ENCODE data around the gene IPO13.

The IPO13 gene

DNA sequence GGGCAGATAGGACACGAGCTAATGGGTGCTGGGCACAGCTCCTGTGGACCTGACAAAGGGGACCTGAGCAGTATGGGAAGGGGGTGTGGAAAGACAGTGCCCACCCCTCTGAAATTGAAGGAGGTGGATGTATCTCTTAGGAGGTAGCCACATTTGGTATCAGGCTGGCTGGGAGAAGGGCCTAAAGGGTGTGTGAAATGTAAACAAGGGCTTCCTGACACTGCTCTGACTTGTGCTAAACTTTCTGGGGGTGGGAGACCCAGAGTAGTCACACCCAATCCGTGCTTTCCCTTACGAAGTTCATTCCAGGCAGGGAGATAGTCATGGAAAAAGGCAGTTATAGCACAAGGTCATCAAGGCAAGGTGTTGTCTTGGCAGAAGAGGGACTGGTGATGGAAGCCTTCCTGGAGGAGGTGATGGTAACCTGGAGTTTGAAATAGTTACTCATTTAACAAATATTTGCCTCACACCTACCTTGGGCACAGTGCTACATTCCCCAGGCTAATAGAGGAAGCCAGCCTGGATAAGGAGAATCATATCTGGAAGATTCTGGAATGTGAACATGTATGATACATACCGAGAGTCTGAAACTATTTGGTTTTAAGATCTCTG lies 39.3 kb downstream of the IPO13 start:
- Histone ChIP-seq H3K36me3 (ENCODE audit: control insufficient read depth, insufficient read depth, low read length) (peaks cover 5% of the 10 kb centered on the region), H4K5ac (ENCODE audit: low read length) (no peak overlapping the region), H3K4ac (ENCODE audit: low read depth, low read length) (no peak overlapping the region), H3K4me1 (ENCODE audit: control insufficient read depth, low read depth, low read length) (no peaks in the 10 kb centered on the region), H3K27me3 (ENCODE audit: insufficient read depth, low read length, poor library complexity) (no peaks in the 10 kb centered on the region), H2BK120ac (ENCODE audit: low read depth, low read length) (no peak overlapping the region), H3K56ac (ENCODE audit: low read length) (no peak overlapping the region), H3K9ac (ENCODE audit: low read length) (no peak overlapping the region), H2BK5ac (ENCODE audit: low read length) (no peak overlapping the region), H3K18ac (ENCODE audit: low read length) (no peak overlapping the region), H4K8ac (ENCODE audit: low read depth, low read length) (no peak overlapping the region), H3K4me2 (ENCODE audit: low read length) (no peak overlapping the region), H3K27ac (ENCODE audit: low read depth, low read length) (no peak overlapping the region), H2BK15ac (replicated peaks; ENCODE audit: low read depth) (no peak overlapping the region), H3K4me3 (ENCODE audit: low read length) (no peak overlapping the region), H3K79me2 (ENCODE audit: control insufficient read depth, insufficient read depth, low read length) (no peaks in the 10 kb centered on the region), H3K79me1 (ENCODE audit: low read length) (peaks cover 12% of the 10 kb centered on the region), H2AK5ac (ENCODE audit: low read length) (no peak overlapping the region), H3K23ac (ENCODE audit: low read length) (no peak overlapping the region)
- no peak for DNase-seq
- WGBS (ENCODE audit: extremely low coverage, insufficient coverage, low lambda C conversion rate), result no CpG with 5 or more reads among the region's 4 CpGs

DNA sequence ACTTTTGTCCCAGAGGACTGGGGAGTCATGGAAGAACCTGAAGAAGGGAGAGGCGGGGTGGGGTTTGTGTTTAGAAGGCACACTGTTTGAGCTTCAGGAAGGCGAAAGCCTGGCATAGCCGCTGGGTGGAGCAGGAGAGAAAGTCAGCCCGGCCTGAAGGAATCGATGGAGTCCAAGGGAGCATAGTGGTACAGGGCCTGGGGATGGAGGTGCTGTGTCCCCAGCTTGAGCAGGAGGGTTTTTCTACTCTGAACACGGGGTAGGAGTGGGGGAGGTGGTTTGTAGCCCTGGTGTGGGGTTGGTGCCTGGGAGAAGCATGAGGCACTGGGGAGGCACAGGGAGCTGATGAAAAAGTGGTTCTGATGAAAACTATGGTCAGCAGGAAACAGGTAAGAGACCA lies 40.0 kb downstream of the IPO13 start:
- Histone ChIP-seq H2AK5ac (ENCODE audit: low read length) (no peak overlapping the region), H3K4ac (ENCODE audit: low read depth, low read length) (no peak overlapping the region), H3K27me3 (ENCODE audit: insufficient read depth, low read length, poor library complexity) (no peaks in the 10 kb centered on the region), H3K4me2 (ENCODE audit: low read length) (no peak overlapping the region), H4K5ac (ENCODE audit: low read length) (no peak overlapping the region), H3K79me2 (ENCODE audit: control insufficient read depth, insufficient read depth, low read length) (no peaks in the 10 kb centered on the region), H3K4me1 (ENCODE audit: control insufficient read depth, low read depth, low read length) (no peaks in the 10 kb centered on the region), H2BK5ac (ENCODE audit: low read length) (no peak overlapping the region), H3K56ac (ENCODE audit: low read length) (no peak overlapping the region), H3K27ac (ENCODE audit: low read depth, low read length) (no peak overlapping the region), H3K9ac (ENCODE audit: low read length) (no peak overlapping the region), H3K4me3 (ENCODE audit: low read length) (no peak overlapping the region), H2BK120ac (ENCODE audit: low read depth, low read length) (no peak overlapping the region), H3K23ac (ENCODE audit: low read length) (no peak overlapping the region), H2BK15ac (replicated peaks; ENCODE audit: low read depth) (no peak overlapping the region), H4K8ac (ENCODE audit: low read depth, low read length) (no peak overlapping the region), H3K18ac (ENCODE audit: low read length) (no peak overlapping the region), H3K79me1 (ENCODE audit: low read length) (peaks cover 11% of the 10 kb centered on the region), H3K36me3 (ENCODE audit: control insufficient read depth, insufficient read depth, low read length) (peaks cover 5% of the 10 kb centered on the region)
- DNase-seq, result no peak
- WGBS (ENCODE audit: extremely low coverage, insufficient coverage, low lambda C conversion rate), result no CpG with 5 or more reads among the region's 6 CpGs

DNA sequence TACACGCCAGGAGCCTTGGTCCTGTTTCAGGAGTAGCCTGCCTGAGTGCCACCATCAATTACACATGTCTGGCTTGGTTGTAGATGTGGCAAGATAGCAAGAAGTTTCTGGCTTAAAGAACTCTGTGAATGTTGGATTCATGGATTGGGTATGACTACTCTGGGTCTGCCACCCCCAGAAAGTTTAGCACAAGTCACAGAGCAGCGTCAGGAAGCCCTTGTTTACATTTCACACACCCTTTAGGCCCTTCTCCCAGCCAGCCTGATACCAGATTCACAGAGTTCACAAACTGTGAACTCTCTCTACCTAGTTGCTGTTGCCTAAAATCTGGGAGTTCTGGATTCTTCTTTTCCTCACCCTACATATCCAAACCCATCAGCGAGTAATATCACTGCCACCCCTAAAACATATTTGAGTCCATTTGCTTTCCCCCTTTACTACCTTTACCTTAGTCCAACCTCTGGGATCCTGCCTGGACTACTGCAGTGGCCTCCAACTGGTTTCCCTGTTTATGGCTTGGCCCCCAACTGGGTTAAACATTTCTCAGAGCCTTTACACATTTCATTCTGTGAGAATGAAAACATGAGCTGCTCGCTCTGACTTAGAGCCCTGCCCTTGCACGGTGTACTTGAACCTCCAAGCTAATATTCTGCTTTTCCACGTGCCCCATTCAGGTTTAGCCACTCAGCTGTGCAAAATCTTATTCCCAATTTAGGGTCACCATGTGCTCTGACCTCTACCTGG lies 40.6 kb downstream of the IPO13 start:
- Histone ChIP-seq H3K4me2 (ENCODE audit: low read length) (no peak overlapping the region), H2AK5ac (ENCODE audit: low read length) (no peak overlapping the region), H2BK120ac (ENCODE audit: low read depth, low read length) (no peak overlapping the region), H3K27me3 (ENCODE audit: insufficient read depth, low read length, poor library complexity) (no peaks in the 10 kb centered on the region), H3K4ac (ENCODE audit: low read depth, low read length) (no peak overlapping the region), H3K18ac (ENCODE audit: low read length) (no peak overlapping the region), H3K79me1 (ENCODE audit: low read length) (peaks cover 8% of the 10 kb centered on the region), H3K36me3 (ENCODE audit: control insufficient read depth, insufficient read depth, low read length) (peaks cover 5% of the 10 kb centered on the region), H3K23ac (ENCODE audit: low read length) (no peak overlapping the region), H3K4me3 (ENCODE audit: low read length) (no peak overlapping the region), H4K5ac (ENCODE audit: low read length) (no peak overlapping the region), H3K79me2 (ENCODE audit: control insufficient read depth, insufficient read depth, low read length) (no peaks in the 10 kb centered on the region), H3K4me1 (ENCODE audit: control insufficient read depth, low read depth, low read length) (no peaks in the 10 kb centered on the region), H3K9ac (ENCODE audit: low read length) (no peak overlapping the region), H2BK15ac (replicated peaks; ENCODE audit: low read depth) (no peak overlapping the region), H3K27ac (ENCODE audit: low read depth, low read length) (no peak overlapping the region), H2BK5ac (ENCODE audit: low read length) (no peak overlapping the region), H4K8ac (ENCODE audit: low read depth, low read length) (no peak overlapping the region), H3K56ac (ENCODE audit: low read length) (no peak overlapping the region)
- no peak for DNase-seq
- WGBS (ENCODE audit: extremely low coverage, insufficient coverage, low lambda C conversion rate), result no CpG with 5 or more reads among the region's 6 CpGs

DNA sequence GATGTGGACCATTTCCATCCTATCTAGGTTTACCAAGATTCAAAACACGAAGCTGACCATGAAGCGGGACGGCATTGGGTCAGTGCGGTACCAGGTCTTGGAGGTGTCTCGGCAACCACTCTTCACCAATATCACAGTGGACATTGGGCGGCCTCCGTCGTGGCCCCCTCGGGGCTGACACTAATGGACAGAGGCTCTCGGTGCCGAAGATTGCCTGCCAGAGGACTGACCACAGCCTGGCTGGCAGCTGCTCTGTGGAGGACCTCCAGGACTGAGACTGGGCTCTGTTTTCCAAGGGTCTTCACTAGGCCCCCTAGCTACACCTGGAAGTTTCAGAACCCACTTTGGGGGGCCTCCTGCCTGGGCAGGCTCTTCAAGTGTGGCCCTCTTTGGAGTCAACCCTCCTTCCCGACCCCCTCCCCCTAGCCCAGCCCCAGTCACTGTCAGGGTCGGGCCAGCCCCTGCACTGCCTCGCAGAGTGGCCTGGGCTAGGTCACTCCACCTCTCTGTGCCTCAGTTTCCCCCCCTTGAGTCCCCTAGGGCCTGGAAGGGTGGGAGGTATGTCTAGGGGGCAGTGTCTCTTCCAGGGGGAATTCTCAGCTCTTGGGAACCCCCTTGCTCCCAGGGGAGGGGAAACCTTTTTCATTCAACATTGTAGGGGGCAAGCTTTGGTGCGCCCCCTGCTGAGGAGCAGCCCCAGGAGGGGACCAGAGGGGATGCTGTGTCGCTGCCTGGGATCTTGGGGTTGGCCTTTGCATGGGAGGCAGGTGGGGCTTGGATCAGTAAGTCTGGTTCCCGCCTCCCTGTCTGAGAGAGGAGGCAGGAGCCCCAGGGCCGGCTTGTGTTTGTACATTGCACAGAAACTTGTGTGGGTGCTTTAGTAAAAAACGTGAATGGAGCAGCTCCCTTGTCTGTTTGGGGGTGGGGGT lies 43.8 kb downstream of the IPO13 start:
- peaks cover 3% of the 10 kb centered on the region for H3K36me3 ChIP-seq (ENCODE audit: control insufficient read depth, insufficient read depth, low read length)
- H3K79me1 ChIP-seq (ENCODE audit: low read length), result no peaks in the 10 kb centered on the region
- no peak overlapping the region for H3K4ac ChIP-seq (ENCODE audit: low read depth, low read length)
- H3K23ac ChIP-seq (ENCODE audit: low read length), result no peak overlapping the region
- H2AK5ac ChIP-seq (ENCODE audit: low read length), result no peak overlapping the region
- peak overlapping the region; percentile 13 for H3K27ac ChIP-seq (ENCODE audit: low read depth, low read length)
- H2BK5ac ChIP-seq (ENCODE audit: low read length), result no peak overlapping the region
- DNase-seq, result no peak
- H4K8ac ChIP-seq (ENCODE audit: low read depth, low read length), result no peak overlapping the region
- no peaks in the 10 kb centered on the region for H3K4me1 ChIP-seq (ENCODE audit: control insufficient read depth, low read depth, low read length)
- no peak overlapping the region for H4K5ac ChIP-seq (ENCODE audit: low read length)
- no peak overlapping the region for H2BK120ac ChIP-seq (ENCODE audit: low read depth, low read length)
- no peak overlapping the region for H2BK15ac ChIP-seq (replicated peaks; ENCODE audit: low read depth)
- H3K18ac ChIP-seq (ENCODE audit: low read length), result no peak overlapping the region
- H3K79me2 ChIP-seq (ENCODE audit: control insufficient read depth, insufficient read depth, low read length), result no peaks in the 10 kb centered on the region
- H3K9ac ChIP-seq (ENCODE audit: low read length), result peak overlapping the region; percentile 92
- peak overlapping the region; percentile 98 for H3K56ac ChIP-seq (ENCODE audit: low read length)
- WGBS (ENCODE audit: extremely low coverage, insufficient coverage, low lambda C conversion rate), result no CpG with 5 or more reads among the region's 19 CpGs
- H3K27me3 ChIP-seq (ENCODE audit: insufficient read depth, low read length, poor library complexity), result no peaks in the 10 kb centered on the region
- peak overlapping the region; percentile 83 for H3K4me2 ChIP-seq (ENCODE audit: low read length)
- no peak overlapping the region for H3K4me3 ChIP-seq (ENCODE audit: low read length)

DNA sequence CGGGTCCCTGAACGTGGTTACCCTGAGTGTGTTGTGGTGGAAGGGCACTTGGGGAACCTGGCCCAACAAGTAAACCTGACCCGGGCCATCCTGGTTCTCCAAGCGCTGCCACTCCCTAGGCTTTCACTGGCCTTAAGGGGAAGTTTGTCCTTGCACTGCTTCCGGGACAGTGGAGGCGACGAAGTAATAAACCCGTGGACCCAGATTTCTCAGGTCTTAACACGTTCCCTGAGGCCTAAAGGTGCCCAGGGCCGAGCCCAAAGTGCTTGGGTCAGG lies 44.4 kb downstream of the IPO13 start:
- DNase-seq, result no peak
- no CpG with 5 or more reads among the region's 10 CpGs for WGBS (ENCODE audit: extremely low coverage, insufficient coverage, low lambda C conversion rate)

More for the DNA sequence above, 44.4 kb downstream of the IPO13 start:
- Histone ChIP-seq H3K36me3 (ENCODE audit: control insufficient read depth, insufficient read depth, low read length) (no peaks in the 10 kb centered on the region), H3K79me2 (ENCODE audit: control insufficient read depth, insufficient read depth, low read length) (no peaks in the 10 kb centered on the region), H2AK5ac (ENCODE audit: low read length) (no peak overlapping the region), H3K79me1 (ENCODE audit: low read length) (no peaks in the 10 kb centered on the region), H3K23ac (ENCODE audit: low read length) (no peak overlapping the region), H2BK5ac (ENCODE audit: low read length) (no peak overlapping the region), H3K9ac (ENCODE audit: low read length) (peak overlapping the region; percentile 92), H3K4me2 (ENCODE audit: low read length) (peak overlapping the region; percentile 83), H3K27me3 (ENCODE audit: insufficient read depth, low read length, poor library complexity) (no peaks in the 10 kb centered on the region), H4K5ac (ENCODE audit: low read length) (no peak overlapping the region), H2BK120ac (ENCODE audit: low read depth, low read length) (no peak overlapping the region), H3K27ac (ENCODE audit: low read depth, low read length) (peak overlapping the region; percentile 13), H4K8ac (ENCODE audit: low read depth, low read length) (no peak overlapping the region), H2BK15ac (replicated peaks; ENCODE audit: low read depth) (no peak overlapping the region), H3K4me3 (ENCODE audit: low read length) (peak overlapping the region; percentile 49), H3K18ac (ENCODE audit: low read length) (no peak overlapping the region), H3K4ac (ENCODE audit: low read depth, low read length) (no peak overlapping the region), H3K56ac (ENCODE audit: low read length) (peak overlapping the region; percentile 98), H3K4me1 (ENCODE audit: control insufficient read depth, low read depth, low read length) (no peaks in the 10 kb centered on the region)
